Tibial nerve (tissue), 3 donors: ENCODE measurements around the gene OSTF1.

ENCODE experiments used
- CTCF ChIP-seq, 5 experiments: fragments of 200-600 bp in 3 of 5; fragments of 450-650 bp in 2 of 5; sonication (generic) in 3 of 5; IDR thresholded peaks; one replicate each; pipeline ENCODE4 v1.5.1; 2016 to 2019; ENCODE audit warnings: antibody characterized with exemption in 5 of 5, mild to moderate bottlenecking in 3 of 5, moderate library complexity in 2 of 5
- POLR2A ChIP-seq, 2 donors: fragments of 450-650 bp; IDR thresholded peaks; one replicate each; pipeline ENCODE4 v1.6.1; 2017; ENCODE audit warnings: antibody characterized with exemption in 2 of 2, mild to moderate bottlenecking in 2 of 2, moderate library complexity in 2 of 2

GRCh38 chr9:75120686-75121085 is 32.4 kb downstream of the OSTF1 start:
- no peak for TF ChIP-seq CTCF (IDR thresholded peaks at IDR 0.05)
- no peak for TF ChIP-seq POLR2A (IDR thresholded peaks at IDR 0.05)
